HEK293 (cell line): ENCODE results near the gene VAPA.

ENCODE experiments used
- CTCF ChIA-PET: fragments of 350-600 bp; formaldehyde crosslinking; extraction: SDS; loops from one replicate; lab custom pipeline; 2021; ENCODE audit warnings: antibody characterized with exemption; lab: Yijun Ruan, JAX
- POLR2A ChIA-PET: fragments of 300-600 bp; formaldehyde crosslinking; extraction: SDS; loops from one replicate; lab custom pipeline; 2020; ENCODE audit warnings: antibody characterized with exemption, inconsistent platforms; lab: Yijun Ruan, JAX
- H3K27ac ChIP-seq: fragments of 200-500 bp; sonication (Bioruptor generic); 2 replicates; pipeline ENCODE4 v1.5.1; 2014; ENCODE audit warnings: low read depth, low read length, control low read depth, inconsistent platforms; ENCODE audit errors: extremely low read depth
- H3K36me3 ChIP-seq, 2 experiments: fragments of 200-500 bp in 1 of 2; sonication (Bioruptor generic) in 1 of 2; 1 replicate in 1 of 2; 2 replicates in 1 of 2; pipeline ENCODE4 v1.5.1; 2014 to 2017; ENCODE audit warnings: inconsistent platforms in 2 of 2, low read length in 2 of 2; ENCODE audit not compliant: control insufficient read depth in 2 of 2, insufficient read depth in 1 of 2
- H3K4me1 ChIP-seq: fragments of 200-500 bp; sonication (Bioruptor generic); 2 replicates; pipeline ENCODE4 v1.5.1; 2014; ENCODE audit warnings: mild to moderate bottlenecking, low read length, inconsistent platforms; ENCODE audit not compliant: control insufficient read depth, insufficient read depth
- H3K4me3 ChIP-seq: 2 replicates; pipeline ENCODE4 v1.5.1; 2011; ENCODE audit warnings: low read depth, mild to moderate bottlenecking, control low read depth, low read length, moderate library complexity
- H3K9me3 ChIP-seq: fragments of 200-500 bp; sonication (Bioruptor generic); 2 replicates; pipeline ENCODE4 v1.5.1; 2014; ENCODE audit warnings: low read depth, low read length, inconsistent platforms; ENCODE audit not compliant: control insufficient read depth, insufficient read depth
- GLIS1 ChIP-seq: fragments of 450-650 bp; formaldehyde crosslinking; IDR thresholded peaks from 2 replicates; pipeline ENCODE4 v1.5.1; 2016; ENCODE audit warnings: missing biosample characterization, missing genetic modification characterization
- HOXA7 ChIP-seq: sonication (generic); formaldehyde crosslinking; IDR thresholded peaks from 2 replicates; pipeline ENCODE4 v1.8.1; 2022; ENCODE audit warnings: missing genetic modification reagents, borderline replicate concordance
- KLF10 ChIP-seq: fragments of 450-650 bp; IDR thresholded peaks from 2 replicates; pipeline ENCODE4 v1.5.1; 2018; ENCODE audit warnings: missing biosample characterization, mild to moderate bottlenecking, missing genetic modification characterization
- MZF1 ChIP-seq: fragments of 450-650 bp; formaldehyde crosslinking; IDR thresholded peaks from 2 replicates; pipeline ENCODE4 v1.5.1; 2017; ENCODE audit warnings: missing biosample characterization, missing genetic modification characterization, borderline replicate concordance
- SP7 ChIP-seq: fragments of 450-650 bp; formaldehyde crosslinking; IDR thresholded peaks from 2 replicates; pipeline ENCODE4 v1.5.1; 2016; ENCODE audit warnings: missing biosample characterization, missing genetic modification characterization
- ZBTB21 ChIP-seq: fragments of 450-650 bp; formaldehyde crosslinking; IDR thresholded peaks from 2 replicates; pipeline ENCODE4 v1.5.1; 2017; ENCODE audit warnings: missing biosample characterization, missing genetic modification characterization
- ZBTB8A ChIP-seq: fragments of 450-650 bp; formaldehyde crosslinking; IDR thresholded peaks from 2 replicates; pipeline ENCODE4 v1.5.1; 2016; ENCODE audit warnings: missing biosample characterization, missing genetic modification characterization
- ZNF121 ChIP-seq: fragments of 450-650 bp; formaldehyde crosslinking; IDR thresholded peaks from 2 replicates; pipeline ENCODE4 v1.5.1; 2016; ENCODE audit warnings: missing biosample characterization, missing genetic modification characterization
- ZNF133 ChIP-seq: fragments of 450-650 bp; formaldehyde crosslinking; IDR thresholded peaks from 2 replicates; pipeline ENCODE4 v1.5.1; 2016; ENCODE audit warnings: missing biosample characterization, missing genetic modification characterization
- ZNF404 ChIP-seq: fragments of 450-650 bp; formaldehyde crosslinking; IDR thresholded peaks from 2 replicates; pipeline ENCODE4 v1.5.1; 2017; ENCODE audit warnings: missing biosample characterization, missing genetic modification characterization
- ZNF423 ChIP-seq: fragments of 450-650 bp; formaldehyde crosslinking; IDR thresholded peaks from 2 replicates; pipeline ENCODE4 v1.5.1; 2016; ENCODE audit warnings: missing biosample characterization, missing genetic modification characterization
- ZNF433 ChIP-seq: fragments of 450-650 bp; formaldehyde crosslinking; IDR thresholded peaks from 2 replicates; pipeline ENCODE4 v1.5.1; 2016; ENCODE audit warnings: missing biosample characterization, missing genetic modification characterization, low read depth
- ZNF677 ChIP-seq: fragments of 450-650 bp; IDR thresholded peaks from 2 replicates; pipeline ENCODE4 v1.5.0; 2018; ENCODE audit warnings: missing biosample characterization, mild to moderate bottlenecking, missing genetic modification characterization, moderate library complexity
- ZXDB ChIP-seq: fragments of 450-650 bp; formaldehyde crosslinking; IDR thresholded peaks from 2 replicates; pipeline ENCODE4 v1.5.1; 2016; ENCODE audit warnings: missing biosample characterization, missing genetic modification characterization
- TF ChIP-seq, protein P1 (sequence below): fragments of 450-650 bp; formaldehyde crosslinking; IDR thresholded peaks from 2 replicates; pipeline ENCODE4 v1.5.1; 2017; ENCODE audit warnings: missing biosample characterization, mild to moderate bottlenecking, missing genetic modification characterization, moderate library complexity
- TF ChIP-seq, protein P2 (sequence below): fragments of 450-650 bp; formaldehyde crosslinking; IDR thresholded peaks from 2 replicates; pipeline ENCODE4 v1.5.1; 2016; ENCODE audit warnings: missing biosample characterization, missing genetic modification characterization
- TF ChIP-seq, protein P3 (sequence below): fragments of 450-650 bp; formaldehyde crosslinking; IDR thresholded peaks from 2 replicates; pipeline ENCODE4 v1.5.1; 2016; ENCODE audit warnings: missing biosample characterization, missing genetic modification characterization

VAPA gene

GRCh38 chr18:9943311-9943710 is 29.5 kb downstream of the VAPA start:
- no peaks in the 10 kb centered on the region for H3K9me3 ChIP-seq
- H3K36me3 ChIP-seq, result peaks cover 40 to 49% of the 10 kb centered on the region in 2 experiments
- H3K4me3 ChIP-seq, result no peak overlapping the region
- CTCF ChIA-PET, result interaction anchor here (0.6 kb wide), 2 partner anchors 8 to 679 kb away, joined by 3 to 5 read pairs; no protein-coding TSS in a partner anchor
- no peak for TF ChIP-seq ZBTB21 (tag by site-specific recombination)
- no peak for TF ChIP-seq MZF1 (tag by site-specific recombination)
- TF ChIP-seq, protein P1, sequence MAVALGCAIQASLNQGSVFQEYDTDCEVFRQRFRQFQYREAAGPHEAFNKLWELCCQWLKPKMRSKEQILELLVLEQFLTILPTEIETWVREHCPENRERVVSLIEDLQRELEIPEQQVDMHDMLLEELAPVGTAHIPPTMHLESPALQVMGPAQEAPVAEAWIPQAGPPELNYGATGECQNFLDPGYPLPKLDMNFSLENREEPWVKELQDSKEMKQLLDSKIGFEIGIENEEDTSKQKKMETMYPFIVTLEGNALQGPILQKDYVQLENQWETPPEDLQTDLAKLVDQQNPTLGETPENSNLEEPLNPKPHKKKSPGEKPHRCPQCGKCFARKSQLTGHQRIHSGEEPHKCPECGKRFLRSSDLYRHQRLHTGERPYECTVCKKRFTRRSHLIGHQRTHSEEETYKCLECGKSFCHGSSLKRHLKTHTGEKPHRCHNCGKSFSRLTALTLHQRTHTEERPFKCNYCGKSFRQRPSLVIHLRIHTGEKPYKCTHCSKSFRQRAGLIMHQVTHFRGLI (tag by site-specific recombination), result no peak
- TF ChIP-seq ZNF121, result no peak
- TF ChIP-seq, protein P2, sequence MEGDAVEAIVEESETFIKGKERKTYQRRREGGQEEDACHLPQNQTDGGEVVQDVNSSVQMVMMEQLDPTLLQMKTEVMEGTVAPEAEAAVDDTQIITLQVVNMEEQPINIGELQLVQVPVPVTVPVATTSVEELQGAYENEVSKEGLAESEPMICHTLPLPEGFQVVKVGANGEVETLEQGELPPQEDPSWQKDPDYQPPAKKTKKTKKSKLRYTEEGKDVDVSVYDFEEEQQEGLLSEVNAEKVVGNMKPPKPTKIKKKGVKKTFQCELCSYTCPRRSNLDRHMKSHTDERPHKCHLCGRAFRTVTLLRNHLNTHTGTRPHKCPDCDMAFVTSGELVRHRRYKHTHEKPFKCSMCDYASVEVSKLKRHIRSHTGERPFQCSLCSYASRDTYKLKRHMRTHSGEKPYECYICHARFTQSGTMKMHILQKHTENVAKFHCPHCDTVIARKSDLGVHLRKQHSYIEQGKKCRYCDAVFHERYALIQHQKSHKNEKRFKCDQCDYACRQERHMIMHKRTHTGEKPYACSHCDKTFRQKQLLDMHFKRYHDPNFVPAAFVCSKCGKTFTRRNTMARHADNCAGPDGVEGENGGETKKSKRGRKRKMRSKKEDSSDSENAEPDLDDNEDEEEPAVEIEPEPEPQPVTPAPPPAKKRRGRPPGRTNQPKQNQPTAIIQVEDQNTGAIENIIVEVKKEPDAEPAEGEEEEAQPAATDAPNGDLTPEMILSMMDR (tag by site-specific recombination), result no peak
- TF ChIP-seq GLIS1 (tag by site-specific recombination), result no peak
- no peak for TF ChIP-seq HOXA7 (CRISPR knock-in tag)
- no peak for TF ChIP-seq SP7 (tag by site-specific recombination)
- TF ChIP-seq ZXDB (tag by site-specific recombination), result no peak
- TF ChIP-seq, protein P3, sequence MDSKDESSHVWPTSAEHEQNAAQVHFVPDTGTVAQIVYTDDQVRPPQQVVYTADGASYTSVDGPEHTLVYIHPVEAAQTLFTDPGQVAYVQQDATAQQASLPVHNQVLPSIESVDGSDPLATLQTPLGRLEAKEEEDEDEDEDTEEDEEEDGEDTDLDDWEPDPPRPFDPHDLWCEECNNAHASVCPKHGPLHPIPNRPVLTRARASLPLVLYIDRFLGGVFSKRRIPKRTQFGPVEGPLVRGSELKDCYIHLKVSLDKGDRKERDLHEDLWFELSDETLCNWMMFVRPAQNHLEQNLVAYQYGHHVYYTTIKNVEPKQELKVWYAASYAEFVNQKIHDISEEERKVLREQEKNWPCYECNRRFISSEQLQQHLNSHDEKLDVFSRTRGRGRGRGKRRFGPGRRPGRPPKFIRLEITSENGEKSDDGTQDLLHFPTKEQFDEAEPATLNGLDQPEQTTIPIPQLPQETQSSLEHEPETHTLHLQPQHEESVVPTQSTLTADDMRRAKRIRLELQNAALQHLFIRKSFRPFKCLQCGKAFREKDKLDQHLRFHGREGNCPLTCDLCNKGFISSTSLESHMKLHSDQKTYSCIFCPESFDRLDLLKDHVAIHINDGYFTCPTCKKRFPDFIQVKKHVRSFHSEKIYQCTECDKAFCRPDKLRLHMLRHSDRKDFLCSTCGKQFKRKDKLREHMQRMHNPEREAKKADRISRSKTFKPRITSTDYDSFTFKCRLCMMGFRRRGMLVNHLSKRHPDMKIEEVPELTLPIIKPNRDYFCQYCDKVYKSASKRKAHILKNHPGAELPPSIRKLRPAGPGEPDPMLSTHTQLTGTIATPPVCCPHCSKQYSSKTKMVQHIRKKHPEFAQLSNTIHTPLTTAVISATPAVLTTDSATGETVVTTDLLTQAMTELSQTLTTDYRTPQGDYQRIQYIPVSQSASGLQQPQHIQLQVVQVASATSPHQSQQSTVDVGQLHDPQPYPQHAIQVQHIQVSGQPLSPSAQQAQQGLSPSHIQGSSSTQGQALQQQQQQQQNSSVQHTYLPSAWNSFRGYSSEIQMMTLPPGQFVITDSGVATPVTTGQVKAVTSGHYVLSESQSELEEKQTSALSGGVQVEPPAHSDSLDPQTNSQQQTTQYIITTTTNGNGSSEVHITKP (tag by site-specific recombination), result no peak
- no peak for TF ChIP-seq ZNF404
- TF ChIP-seq ZNF423, result no peak
- TF ChIP-seq ZNF133 (tag by site-specific recombination), result no peak
- no peak for TF ChIP-seq ZNF677
- TF ChIP-seq, all 188 proteins: peak for 0
- POLR2A ChIA-PET, result no interaction called here
- Histone ChIP-seq H3K4me1 (no peaks in the 10 kb centered on the region), H3K27ac (no peak overlapping the region)

DNA sequence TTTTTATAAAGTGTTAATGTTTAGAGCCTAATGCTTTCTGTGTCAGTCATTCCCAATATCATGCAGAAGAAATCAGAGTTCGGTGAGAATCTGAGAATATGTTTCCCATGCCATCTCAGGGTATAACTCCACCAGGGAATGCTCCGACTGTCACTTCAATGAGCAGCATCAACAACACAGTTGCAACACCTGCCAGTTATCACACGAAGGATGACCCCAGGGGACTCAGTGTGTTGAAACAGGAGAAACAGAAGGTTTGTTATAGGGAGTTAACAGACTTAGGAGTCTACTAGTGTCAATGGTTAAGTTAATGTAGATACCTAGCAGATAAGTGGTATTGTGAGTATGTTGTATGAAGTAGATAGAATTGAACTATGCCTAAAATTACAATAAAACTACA is 31.0 kb downstream of the VAPA start:
- no peak for TF ChIP-seq KLF10 (tag by site-specific recombination)
- no peak for TF ChIP-seq ZBTB8A (tag by site-specific recombination)
- no peak for TF ChIP-seq ZNF433 (tag by site-specific recombination)
- TF ChIP-seq, all 188 proteins: peak for 0
- peaks cover 32 to 40% of the 10 kb centered on the region in 2 experiments for H3K36me3 ChIP-seq
- CTCF ChIA-PET, result no interaction called here
- no peaks in the 10 kb centered on the region for H3K4me1 ChIP-seq
- POLR2A ChIA-PET, result no interaction called here
- no peak overlapping the region for H3K4me3 ChIP-seq
- no peak overlapping the region for H3K27ac ChIP-seq
- no peaks in the 10 kb centered on the region for H3K9me3 ChIP-seq
